ENCODE measurements around the gene ABCF1.
A peak's percentile ranks its signal among the peaks of the same experiment; 100 is the strongest.
"Not testable (repeated sequence)": the region's sequence is repeated elsewhere in the genome, so short reads cannot be mapped to it uniquely, and the experiment has no call there.

ABCF1 gene

DNA sequence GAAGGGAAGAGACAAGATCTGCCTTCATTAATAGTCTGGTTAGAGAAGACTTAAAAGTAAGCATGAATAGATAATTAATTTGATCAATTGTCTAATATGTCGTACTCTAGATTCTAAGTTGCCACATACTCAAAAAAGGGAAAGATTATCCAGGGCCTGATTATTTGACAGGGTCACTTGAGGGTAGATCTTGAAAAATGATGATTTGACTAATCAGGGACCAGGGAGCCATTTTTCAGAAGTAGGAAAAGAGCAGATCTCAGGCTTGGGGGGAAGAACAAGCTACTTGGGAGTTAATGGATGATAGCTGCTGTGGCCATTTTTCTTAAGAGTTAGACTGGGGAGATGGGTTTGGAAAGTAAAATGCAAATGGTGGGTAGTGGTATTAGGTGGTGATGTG, 21.0 kb downstream of the ABCF1 start:
- TF ChIP-seq, protein P1, sequence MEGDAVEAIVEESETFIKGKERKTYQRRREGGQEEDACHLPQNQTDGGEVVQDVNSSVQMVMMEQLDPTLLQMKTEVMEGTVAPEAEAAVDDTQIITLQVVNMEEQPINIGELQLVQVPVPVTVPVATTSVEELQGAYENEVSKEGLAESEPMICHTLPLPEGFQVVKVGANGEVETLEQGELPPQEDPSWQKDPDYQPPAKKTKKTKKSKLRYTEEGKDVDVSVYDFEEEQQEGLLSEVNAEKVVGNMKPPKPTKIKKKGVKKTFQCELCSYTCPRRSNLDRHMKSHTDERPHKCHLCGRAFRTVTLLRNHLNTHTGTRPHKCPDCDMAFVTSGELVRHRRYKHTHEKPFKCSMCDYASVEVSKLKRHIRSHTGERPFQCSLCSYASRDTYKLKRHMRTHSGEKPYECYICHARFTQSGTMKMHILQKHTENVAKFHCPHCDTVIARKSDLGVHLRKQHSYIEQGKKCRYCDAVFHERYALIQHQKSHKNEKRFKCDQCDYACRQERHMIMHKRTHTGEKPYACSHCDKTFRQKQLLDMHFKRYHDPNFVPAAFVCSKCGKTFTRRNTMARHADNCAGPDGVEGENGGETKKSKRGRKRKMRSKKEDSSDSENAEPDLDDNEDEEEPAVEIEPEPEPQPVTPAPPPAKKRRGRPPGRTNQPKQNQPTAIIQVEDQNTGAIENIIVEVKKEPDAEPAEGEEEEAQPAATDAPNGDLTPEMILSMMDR (IDR thresholded peaks at IDR 0.05; ENCODE audit: insufficient read depth, missing control alignments): no peak
- no peak for FAIRE-seq
- no peak for DNase-seq (ENCODE audit: insufficient read length, low spot score)

DNA sequence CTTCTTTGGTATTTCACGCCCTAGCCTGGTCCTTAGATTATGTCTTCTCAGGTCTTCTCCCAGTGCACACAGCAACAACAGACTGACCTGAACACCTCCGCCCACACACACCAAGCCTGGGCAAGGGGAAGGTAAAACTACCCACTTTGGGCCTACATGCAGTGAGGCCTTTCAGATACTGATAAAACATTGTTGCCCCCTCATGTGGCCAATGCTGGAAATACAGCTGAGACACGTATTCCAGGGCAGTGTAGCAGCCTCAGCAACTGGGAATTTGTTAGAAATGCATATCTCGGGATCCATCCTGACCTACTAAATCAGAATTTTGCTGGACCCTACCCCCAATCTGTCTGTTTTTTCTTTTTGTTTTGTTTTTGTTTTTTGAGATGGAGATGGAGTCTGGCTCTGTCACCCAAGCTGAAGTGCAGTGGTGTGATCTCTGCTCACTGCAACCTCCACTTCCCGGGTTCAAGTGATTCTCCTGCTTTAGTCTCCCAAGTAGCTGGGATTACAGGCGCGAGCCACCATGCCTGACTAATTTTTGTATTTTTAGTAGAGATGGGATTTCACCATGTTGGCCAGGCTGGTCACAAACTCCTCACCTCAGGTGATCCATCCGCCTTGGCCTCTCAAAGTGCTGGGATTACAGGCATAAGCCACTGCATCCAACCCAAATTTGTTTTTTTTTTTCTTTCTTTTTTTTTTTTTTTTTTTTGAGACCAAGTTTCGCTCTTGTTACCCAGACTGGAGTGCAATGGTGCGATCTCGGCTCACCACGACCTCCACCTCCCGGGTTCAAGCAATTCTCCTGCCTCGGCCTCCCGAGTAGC, 26.3 kb downstream of the ABCF1 start:
- peak; percentile 67 for DNase-seq (ENCODE audit: insufficient read length, low spot score)
- not testable (repeated sequence) for FAIRE-seq
- TF ChIP-seq, protein P1 (IDR thresholded peaks at IDR 0.05; ENCODE audit: insufficient read depth, missing control alignments): peak; percentile 77

DNA sequence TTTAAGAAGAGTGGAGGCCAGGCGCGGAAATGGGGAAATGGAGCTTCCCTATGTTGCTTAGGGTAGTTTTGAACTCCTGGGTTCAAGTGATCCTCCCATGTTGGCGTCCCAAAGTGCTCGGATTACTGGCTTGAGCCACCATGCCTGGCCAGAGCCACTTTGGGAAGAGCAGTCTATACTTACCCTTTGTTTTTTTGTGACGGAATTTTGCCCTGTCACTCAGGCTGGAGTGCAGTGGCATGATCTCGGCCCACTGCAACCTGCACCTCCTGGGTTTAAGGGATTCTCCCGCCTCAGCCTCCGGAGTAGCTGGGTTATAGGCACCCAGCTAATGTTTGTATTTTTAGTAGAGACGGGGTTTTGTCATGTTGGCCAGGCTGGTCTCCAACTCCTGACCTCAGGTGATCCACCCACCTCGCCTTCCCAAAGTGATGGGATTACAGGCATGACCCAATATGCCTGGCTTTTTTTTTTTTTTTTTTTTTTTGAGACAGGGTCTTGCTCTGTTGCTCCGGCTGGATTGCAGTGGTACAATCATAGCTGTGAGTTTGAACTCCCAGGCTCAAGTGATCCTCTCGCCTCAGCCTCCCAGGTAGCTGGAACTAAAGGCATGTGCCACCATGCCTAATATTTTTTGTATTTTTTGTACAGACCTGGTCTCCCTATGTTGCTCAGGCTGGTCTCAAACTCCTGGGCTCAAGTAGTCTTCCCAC, 27.8 kb downstream of the ABCF1 start:
- DNase-seq (ENCODE audit: insufficient read length, low spot score): no peak
- no peak for FAIRE-seq
- TF ChIP-seq, protein P1 (IDR thresholded peaks at IDR 0.05; ENCODE audit: insufficient read depth, missing control alignments): no peak

DNA sequence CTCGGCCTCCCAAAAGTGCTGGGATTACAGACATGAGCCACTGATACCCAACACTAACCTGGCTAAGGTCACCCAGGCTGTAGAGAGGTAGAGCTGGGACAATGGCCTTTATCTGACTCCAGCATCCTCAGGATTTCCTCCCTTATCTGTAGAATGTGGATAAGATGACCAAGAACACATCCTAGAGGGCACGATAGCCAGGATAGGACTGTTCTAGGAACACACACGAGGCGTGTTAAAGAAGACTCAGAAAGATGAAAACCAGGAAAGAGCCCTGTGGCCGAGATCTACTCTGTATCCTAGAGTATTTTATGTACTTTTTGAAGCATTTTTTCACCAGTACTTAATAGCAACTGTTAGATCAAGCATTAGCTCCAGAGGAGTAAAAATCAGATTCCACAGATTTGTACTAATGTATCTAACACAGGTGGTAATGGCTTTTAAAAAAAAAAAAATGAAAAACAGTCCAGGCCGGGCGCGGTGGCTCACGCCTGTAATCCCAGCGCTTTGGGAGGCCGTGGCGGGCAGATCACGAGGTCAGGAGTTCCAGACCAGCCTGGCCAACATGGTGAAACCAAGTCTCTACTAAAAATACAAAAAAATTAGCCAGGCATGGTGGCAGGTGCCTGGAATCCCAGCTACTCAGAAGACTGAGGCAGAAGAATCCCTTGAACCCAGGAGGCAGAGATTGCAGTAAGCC, 28.5 kb downstream of the ABCF1 start:
- DNase-seq (ENCODE audit: insufficient read length, low spot score): no peak
- no peak for FAIRE-seq
- TF ChIP-seq, protein P1 (IDR thresholded peaks at IDR 0.05; ENCODE audit: insufficient read depth, missing control alignments): no peak

DNA sequence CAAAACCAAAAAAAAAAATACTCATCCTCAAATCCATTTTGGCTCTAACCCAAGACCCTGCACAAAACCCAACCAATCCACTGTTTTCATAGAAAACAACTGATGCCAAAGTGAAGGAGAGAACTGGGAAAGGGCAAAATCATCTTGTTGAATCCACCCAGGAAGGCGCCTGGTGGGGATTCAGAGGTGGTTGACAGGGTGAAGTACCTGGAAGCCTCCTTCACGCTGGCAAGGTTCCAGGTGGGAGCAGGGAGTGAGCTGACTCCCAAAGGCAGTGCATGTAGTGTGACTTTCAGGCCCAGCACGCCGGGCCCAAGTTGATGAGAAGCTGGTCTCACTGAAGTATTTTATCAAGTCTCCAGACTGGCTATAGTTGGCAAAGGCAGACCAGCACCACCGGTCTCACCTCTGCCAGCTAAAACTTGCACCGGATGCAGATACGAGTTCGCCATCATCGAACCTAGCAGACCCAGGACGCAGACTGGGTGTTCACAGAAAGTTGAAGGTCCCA, 29.3 kb downstream of the ABCF1 start:
- TF ChIP-seq, protein P1 (IDR thresholded peaks at IDR 0.05; ENCODE audit: insufficient read depth, missing control alignments): no peak
- no peak for DNase-seq (ENCODE audit: insufficient read length, low spot score)
- FAIRE-seq: no peak

DNA sequence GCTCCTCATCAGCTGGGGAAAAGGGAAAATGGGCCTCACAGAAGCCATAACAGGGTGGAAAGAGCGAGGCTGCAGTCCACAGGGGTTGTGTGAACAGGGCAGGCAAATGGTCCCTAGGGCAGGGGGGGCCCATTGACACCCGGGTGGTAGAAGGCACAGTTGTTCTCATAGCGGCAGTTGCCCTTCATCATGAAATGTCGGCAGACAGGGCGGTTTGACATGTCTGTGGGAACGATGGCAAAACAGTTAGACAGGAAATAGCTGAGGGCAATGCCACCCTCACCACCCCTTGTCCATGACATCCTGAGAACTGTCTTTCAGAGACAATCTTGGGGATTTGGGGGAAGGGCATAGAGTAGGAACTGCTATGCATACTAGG, 30.2 kb downstream of the ABCF1 start:
- FAIRE-seq: no peak

More for the DNA sequence above, 30.2 kb downstream of the ABCF1 start:
- DNase-seq (ENCODE audit: insufficient read length, low spot score): no peak
- TF ChIP-seq, protein P1 (IDR thresholded peaks at IDR 0.05; ENCODE audit: insufficient read depth, missing control alignments): no peak

Data from D721Med (cell line).